Progenitor cell of endocrine pancreas (in vitro differentiated cells): ENCODE data around the gene RXRA. TPM values are rescaled to one million over a fixed set of nuclear protein-coding genes. Genes with fewer than 3 reads are reported as not detected.

Experiments
- DNase-seq: peaks from one replicate; pipeline ENCODE4 v3.0.0; 2021; ENCODE audit warnings: low spot score; ENCODE audit not compliant: unreplicated experiment
- H3K27ac Mint-ChIP-seq: 2 replicates; pipeline ENCODE4 v1.8.0; 2021; ENCODE audit warnings: mild to moderate bottlenecking, moderate library complexity, mixed read lengths
- H3K27me3 Mint-ChIP-seq: 2 replicates; pipeline ENCODE4 v1.8.0; 2021; ENCODE audit warnings: mixed read lengths
- H3K36me3 Mint-ChIP-seq: 2 replicates; pipeline ENCODE4 v1.8.0; 2022; ENCODE audit warnings: mixed read lengths; ENCODE audit not compliant: insufficient read depth
- H3K4me1 Mint-ChIP-seq: 2 replicates; pipeline ENCODE4 v1.8.0; 2021; ENCODE audit warnings: low read depth, mixed read lengths
- H3K4me3 Mint-ChIP-seq: 2 replicates; pipeline ENCODE4 v1.8.0; 2021; ENCODE audit warnings: low read depth, mild to moderate bottlenecking, moderate library complexity, mixed read lengths
- H3K9me3 Mint-ChIP-seq: 2 replicates; pipeline ENCODE4 v1.8.0; 2021; ENCODE audit warnings: low read depth, mixed read lengths
- CTCF ChIP-seq: fragments of 200-600 bp; sonication (generic); IDR thresholded peaks from one replicate; pipeline ENCODE4 v1.5.0; 2021; ENCODE audit warnings: antibody characterized with exemption, mild to moderate bottlenecking; ENCODE audit not compliant: unreplicated experiment
- total RNA-seq: library from RNA; stranded (reverse); gene quantifications from 2 replicates; pipeline ENCODE4 v1.2.1, GENCODE V29; 2021

The RXRA gene
- total RNA-seq, 1 donor from 2014 or later = 64.8 TPM

- no peak overlapping the region for H3K4me3 Mint-ChIP-seq
These were observed 117.2 kb downstream of the RXRA start for GRCh38 chr9:134443174-134444037.

GRCh38 chr9:134444038-134444315 lies 117.7 kb downstream of the RXRA start:
- no peak for DNase-seq
- TF ChIP-seq CTCF = no peak
- Mint-ChIP-seq H3K27me3 (peaks cover 7% of the 10 kb centered on the region), H3K36me3 (no peaks in the 10 kb centered on the region), H3K4me1 (no peaks in the 10 kb centered on the region), H3K9me3 (peaks cover 3% of the 10 kb centered on the region), H3K27ac (no peak overlapping the region), H3K4me3 (no peak overlapping the region)

More at GRCh38 chr9:134443174-134444037, 117.2 kb downstream of the RXRA start:
- peak; percentile 73 for DNase-seq
- peak; percentile 96 for TF ChIP-seq CTCF
- peaks cover 7% of the 10 kb centered on the region for H3K27me3 Mint-ChIP-seq
- H3K36me3 Mint-ChIP-seq = no peaks in the 10 kb centered on the region
- H3K4me1 Mint-ChIP-seq = no peaks in the 10 kb centered on the region
- no peak overlapping the region for H3K27ac Mint-ChIP-seq
- H3K9me3 Mint-ChIP-seq = no peaks in the 10 kb centered on the region

- Mint-ChIP-seq H3K9me3 (peaks cover 6% of the 10 kb centered on the region), H3K4me1 (no peaks in the 10 kb centered on the region), H3K4me3 (no peak overlapping the region), H3K36me3 (no peaks in the 10 kb centered on the region), H3K27me3 (peaks cover 7% of the 10 kb centered on the region), H3K27ac (no peak overlapping the region)
- no peak for DNase-seq
- TF ChIP-seq CTCF = no peak
These were observed 118.7 kb downstream of the RXRA start for GRCh38 chr9:134445000-134445399.

- peak; percentile 87 for TF ChIP-seq CTCF
- Mint-ChIP-seq H3K27ac (no peak overlapping the region), H3K36me3 (no peaks in the 10 kb centered on the region), H3K4me3 (no peak overlapping the region), H3K9me3 (peaks cover 6% of the 10 kb centered on the region), H3K27me3 (peaks cover 12% of the 10 kb centered on the region), H3K4me1 (peaks cover 2% of the 10 kb centered on the region)
- peak; percentile 81 for DNase-seq
These were observed 123.1 kb downstream of the RXRA start for GRCh38 chr9:134449180-134449916.

GRCh38 chr9:134451700-134452458 lies 125.6 kb downstream of the RXRA start:
- DNase-seq = no peak
- Mint-ChIP-seq H3K9me3 (peaks cover 6% of the 10 kb centered on the region), H3K4me1 (peaks cover 9% of the 10 kb centered on the region), H3K36me3 (no peaks in the 10 kb centered on the region), H3K27me3 (peaks cover 5% of the 10 kb centered on the region), H3K27ac (no peak overlapping the region), H3K4me3 (no peak overlapping the region)
- TF ChIP-seq CTCF = no peak
